Ovary (tissue), 9 donors: Measurements from ENCODE around the gene AFG3L2. TPM values are rescaled to one million over a fixed set of nuclear protein-coding genes. Genes with fewer than 3 reads are reported as not detected.

ENCODE experiments used
- DNase-seq, 5 donors: peaks; one replicate each; pipeline ENCODE4 v3.0.0-alpha.2; 2019 to 2020
- H3K27ac ChIP-seq, 2 donors: fragments of 200-600 bp; one replicate each; pipeline versions ENCODE4 v1.5.1 to v1.8.0; 2019 to 2022
- H3K27me3 ChIP-seq: fragments of 200-600 bp; one replicate; pipeline ENCODE4 v1.8.0; 2022
- H3K36me3 ChIP-seq: fragments of 200-600 bp; sonication (generic); one replicate; pipeline ENCODE4 v1.5.1; 2019
- H3K4me1 ChIP-seq: one replicate; pipeline ENCODE4 v1.8.1; 2013; ENCODE audit warnings: mild to moderate bottlenecking, moderate library complexity; ENCODE audit not compliant: insufficient read depth
- H3K4me3 ChIP-seq: fragments of 200-600 bp; sonication (generic); one replicate; pipeline ENCODE4 v1.5.1; 2017
- H3K9me3 ChIP-seq, 2 donors: fragments of 200-600 bp in 1 of 2; sonication (generic) in 1 of 2; one replicate each; pipeline versions ENCODE4 v1.5.1 to v1.8.1; 2013 to 2019; ENCODE audit warnings: mild to moderate bottlenecking in 1 of 2, moderate library complexity in 1 of 2
- CTCF ChIP-seq, 3 donors: fragments of 450-650 bp in 2 of 3; fragments of 200-600 bp in 1 of 3; IDR thresholded peaks; one replicate each; pipeline versions ENCODE4 v1.5.1 to v1.8.0; 2016 to 2022; ENCODE audit warnings: antibody characterized with exemption in 3 of 3, mild to moderate bottlenecking in 1 of 3
- EP300 ChIP-seq: sonication (generic); formaldehyde crosslinking; IDR thresholded peaks from one replicate; pipeline ENCODE4 v1.6.1; 2017; ENCODE audit warnings: antibody characterized with exemption
- POLR2A ChIP-seq: fragments of 450-650 bp; IDR thresholded peaks from one replicate; pipeline ENCODE4 v1.6.1; 2017; ENCODE audit warnings: antibody characterized with exemption, mild to moderate bottlenecking, moderate library complexity
- WGBS, 3 donors: extraction: QIAGEN DNeasy Blood & Tissue Kit in 1 of 3; methylation state at CpG; one replicate each; pipeline versions ENCODE4 v1.1.5 to v1.1.7; 2013 to 2017; 5-methylcytosine and 5-hydroxymethylcytosine counted together
- intact Hi-C, 4 donors: fragments of 100-400 bp; cut with DNase I; formaldehyde crosslinking; loops; one replicate each; pipeline versions ENCODE4 v1.11.0 to v1.15.1; 2022 to 2023
- polyA plus RNA-seq, 2 donors: library from polyadenylated mRNA; stranded (reverse); fragments of 200-250 nt in 1 of 2; fragments of 350-450 nt in 1 of 2; fragmentation: Illumina TruSeq in 1 of 2; extraction: RNeasy Lipid Tissue Mini Kit (QIAGEN cat#74804) in 1 of 2; gene quantifications; one replicate each; pipeline ENCODE4 v1.2.3, GENCODE V29; 2013 to 2014
- total RNA-seq, 7 donors: library from RNA; depleted of rRNA in 2 of 7; stranded (reverse); fragments of >200 nt in 2 of 7; fragmentation: NEBNext Ultra II Directional in 3 of 7; extraction: Animal tissue kit (Norgen Biotek cat#: 25700) in 3 of 7; gene quantifications; one replicate each; pipeline versions ENCODE4 v1.1.0 to v1.2.4, GENCODE V29; 2016 to 2023
- donor health status: DM: no; HTN: no; CAD: no; lungs with moderate emphysema.
- donor health status: DM: no; HTN: no; CAD: no.
- donor health status: Bipolar disorder and iron deficiency.
- donor health status: DM: yes; HTN: yes; CAD: no.
- donor health status: DM: no; HTN: no; CAD: no.
- donor health status: DM: yes; HTN: yes; CAD: no.

Gene AFG3L2
- total and polyA plus RNA-seq, 9 donors, result 28.3 to 42.5 (median 34.9) TPM

GRCh38 chr18:12283666-12284065 is 93.4 kb downstream of the AFG3L2 start:
- intact Hi-C loops, result no loop called here
- no peak overlapping the region for H3K4me3 ChIP-seq
- H3K9me3 ChIP-seq, result no peaks in the 10 kb centered on the region
- no peak overlapping the region for H3K27ac ChIP-seq
- 78 to 86% (median 79%) methylated on average over 1 of the region's 1 CpG for WGBS, 3 donors
- peaks cover 12% of the 10 kb centered on the region for H3K4me1 ChIP-seq
- no peaks in the 10 kb centered on the region for H3K36me3 ChIP-seq
- no peak for DNase-seq
- H3K27me3 ChIP-seq, result no peaks in the 10 kb centered on the region
- no peak for TF ChIP-seq EP300
- no peak for TF ChIP-seq CTCF (IDR thresholded peaks at IDR 0.05)
- TF ChIP-seq POLR2A, result no peak

GRCh38 chr18:12283256-12283655 is 93.8 kb downstream of the AFG3L2 start:
- intact Hi-C loops, result no loop called here

GRCh38 chr18:12282442-12283039 is 94.5 kb downstream of the AFG3L2 start:
- DNase-seq, result no peak
- intact Hi-C loops, result no loop called here
- no peaks in the 10 kb centered on the region for H3K27me3 ChIP-seq
- H3K9me3 ChIP-seq, result no peaks in the 10 kb centered on the region
- no peak overlapping the region for H3K27ac ChIP-seq
- H3K4me3 ChIP-seq, result no peak overlapping the region
- TF ChIP-seq CTCF (IDR thresholded peaks at IDR 0.05) (no peak), POLR2A (no peak), EP300 (no peak)
- H3K4me1 ChIP-seq, result peaks cover 13% of the 10 kb centered on the region
- 76 to 81% (median 78%) methylated on average over 9 of the region's 9 CpGs for WGBS, 3 donors
- H3K36me3 ChIP-seq, result no peaks in the 10 kb centered on the region

More at GRCh38 chr18:12283256-12283655, 93.8 kb downstream of the AFG3L2 start:
- no peak for DNase-seq
- H3K9me3 ChIP-seq, result no peaks in the 10 kb centered on the region
- TF ChIP-seq CTCF (IDR thresholded peaks at IDR 0.05) (no peak), EP300 (no peak)
- H3K27me3 ChIP-seq, result no peaks in the 10 kb centered on the region
- no peak overlapping the region for H3K4me3 ChIP-seq
- WGBS, 3 donors, result 65 to 76% (median 74%) methylated on average over 6 of the region's 6 CpGs
- H3K36me3 ChIP-seq, result no peaks in the 10 kb centered on the region
- H3K27ac ChIP-seq, result no peak overlapping the region
- peaks cover 12% of the 10 kb centered on the region for H3K4me1 ChIP-seq

GRCh38 chr18:12281861-12282260 is 95.2 kb downstream of the AFG3L2 start:
- no peak overlapping the region for H3K27ac ChIP-seq
- H3K4me1 ChIP-seq, result peaks cover 16% of the 10 kb centered on the region
- no peaks in the 10 kb centered on the region for H3K27me3 ChIP-seq
- no peaks in the 10 kb centered on the region for H3K36me3 ChIP-seq
- TF ChIP-seq CTCF (IDR thresholded peaks at IDR 0.05) (no peak), POLR2A (no peak), EP300 (no peak)
- no peaks in the 10 kb centered on the region for H3K9me3 ChIP-seq
- intact Hi-C loops, result no loop called here
- no peak overlapping the region for H3K4me3 ChIP-seq
- no peak for DNase-seq
- 60 to 69% (median 65%) methylated on average over 1 of the region's 1 CpG for WGBS, 3 donors
